ENCODE data around the gene MRPL19. TPM values are rescaled to one million over a fixed set of nuclear protein-coding genes. Genes with fewer than 3 reads are reported as not detected.

Gene MRPL19
- total and polyA plus RNA-seq, 2 of the 13 experiments (the other 11 are each of a cell fraction or from before 2014, with no cell fraction given) = 43.2 to 163 TPM

- POLR2A ChIA-PET = no interaction called here
- Histone ChIP-seq H3K9me3 (ENCODE audit: low read length) (no peaks in the 10 kb centered on the region), H2AFZ (ENCODE audit: low read length) (no peak overlapping the region), H3K4me2 (ENCODE audit: low read depth, low read length) (no peak overlapping the region), H3K9ac (ENCODE audit: insufficient read depth, low read depth, low read length) (no peak overlapping the region), H3K4me3 (replicated peaks in 1 of 3; ENCODE audit: insufficient read depth in 1 of 3, low read depth in 2 of 3, low read length in 3 of 3) (no peak overlapping the region), H3K27ac (ENCODE audit: extremely low read length, insufficient read depth, low read length) (no peak overlapping the region), H3K79me2 (ENCODE audit: insufficient read depth, low read length) (no peaks in the 10 kb centered on the region), H3K36me3 (replicated peaks in 1 of 2; ENCODE audit: control insufficient read depth in 1 of 2, insufficient read depth in 2 of 2, low read length in 2 of 2) (no peaks in the 10 kb centered on the region), H4K20me1 (ENCODE audit: insufficient read depth, low read length) (no peaks in the 10 kb centered on the region), H3K4me1 (ENCODE audit: insufficient read depth, low read length) (peaks cover 16% of the 10 kb centered on the region), H3K27me3 (ENCODE audit: control insufficient read depth in 1 of 2, insufficient read depth in 2 of 2, low read length in 2 of 2) (no peaks in the 10 kb centered on the region)
- ATAC-seq (no peak), DNase-seq (ENCODE audit: low spot score) (no peak), FAIRE-seq (no peak)
- no TSS peak for BruUV-seq (replicated peaks)
- CTCF ChIA-PET (ENCODE audit: low intra/inter-chr PET ratio, low total read pairs) = no interaction called here
- 79% methylated on average over 3 of the region's 3 CpGs for WGBS (ENCODE audit: low lambda C conversion rate)
- intact Hi-C loops (cut with micrococcal nuclease; ENCODE audit: unreplicated experiment) (loop anchor here (10.0 kb wide), 1 partner anchor 888 kb away; no protein-coding TSS in a partner anchor), in situ Hi-C loops (cut with HindIII; ENCODE audit: extremely low pct_ligation_motif_present, low pct_unique_long_range_greater_than_20kb) (no loop called here)
- TF ChIP-seq ZNF615 (CRISPR knock-in tag; IDR thresholded peaks at IDR 0.05; ENCODE audit: borderline replicate concordance) = no peak
- no peak for TF ChIP-seq TBX3 (IDR thresholded peaks at IDR 0.05; ENCODE audit: borderline replicate concordance)
- TF ChIP-seq DR1 (CRISPR knock-in tag; IDR thresholded peaks at IDR 0.05) = no peak
- TF ChIP-seq ZBTB3 (CRISPR knock-in tag; IDR thresholded peaks at IDR 0.05; ENCODE audit: borderline replicate concordance, low read depth) = no peak
- no peak for TF ChIP-seq GFI1 (CRISPR knock-in tag; IDR thresholded peaks at IDR 0.05; ENCODE audit: borderline replicate concordance)
- TF ChIP-seq KLF6 (CRISPR knock-in tag; IDR thresholded peaks at IDR 0.05) = no peak
- TF ChIP-seq ZNF713 (CRISPR knock-in tag; IDR thresholded peaks at IDR 0.05) = no peak
- TF ChIP-seq PPARG (CRISPR knock-in tag; conservative IDR thresholded peaks at IDR 0.05) = no peak
- TF ChIP-seq STAT5B (CRISPR knock-in tag; IDR thresholded peaks at IDR 0.05) = no peak
- no peak for TF ChIP-seq MEF2D (CRISPR knock-in tag; IDR thresholded peaks at IDR 0.05)
- TF ChIP-seq SALL1 (CRISPR knock-in tag; IDR thresholded peaks at IDR 0.05) = no peak
- no peak for TF ChIP-seq ZNF652 (CRISPR knock-in tag; IDR thresholded peaks at IDR 0.05; ENCODE audit: borderline replicate concordance, low read depth)
- TF ChIP-seq MED13 (CRISPR knock-in tag; IDR thresholded peaks at IDR 0.05) = no peak
- TF ChIP-seq ZBTB20 (CRISPR knock-in tag; IDR thresholded peaks at IDR 0.05; ENCODE audit: borderline replicate concordance, low read depth) = no peak
Measured at GRCh38 chr2:75716406-75716805, 69.8 kb downstream of the MRPL19 start.

Data from HepG2 (cell line).